Activated naive CD4-positive, alpha-beta T cell treated with anti-CD3 and anti-CD28 coated beads for 36 hours (primary cell): ENCODE results near the gene C1QTNF7. TPM values are rescaled to one million over a fixed set of nuclear protein-coding genes. Genes with fewer than 3 reads are reported as not detected.

ENCODE experiments used
- CTCF ChIA-PET: fragments of 350-600 bp; sonication (Branson Sonifier 250); formaldehyde crosslinking; loops from one replicate; lab custom pipeline; 2021; ENCODE audit warnings: antibody characterized with exemption; lab: Charles Lee
- DNase-seq: peaks from one replicate; pipeline ENCODE4 v3.0.0-alpha.2; 2020
- H3K27ac Mint-ChIP-seq: one replicate; pipeline ENCODE4 v1.8.0; 2021; ENCODE audit warnings: mild to moderate bottlenecking, mixed read lengths
- H3K27me3 Mint-ChIP-seq: one replicate; pipeline ENCODE4 v1.8.0; 2021; ENCODE audit warnings: low read depth, mixed read lengths
- H3K36me3 Mint-ChIP-seq: one replicate; pipeline ENCODE4 v1.8.0; 2021; ENCODE audit warnings: low read depth, mixed read lengths
- H3K4me1 Mint-ChIP-seq: one replicate; pipeline ENCODE4 v1.8.0; 2021; ENCODE audit warnings: low read depth, mixed read lengths
- H3K4me3 Mint-ChIP-seq: one replicate; pipeline ENCODE4 v1.8.0; 2021; ENCODE audit warnings: mild to moderate bottlenecking, moderate library complexity, mixed read lengths
- H3K9me3 Mint-ChIP-seq: one replicate; pipeline ENCODE4 v1.8.0; 2021; ENCODE audit warnings: mixed read lengths
- intact Hi-C: fragments of 100-400 bp; cut with micrococcal nuclease; formaldehyde crosslinking; loops from one replicate; pipeline ENCODE4 v1.15.1; 2023
- total RNA-seq, 2 experiments: library from RNA; stranded (reverse); gene quantifications; one replicate each; pipeline ENCODE4 v1.2.3, GENCODE V29; 2021

The C1QTNF7 gene
- total RNA-seq, 2 experiments from 2014 or later = not detected

GRCh38 chr4:15398001-15398400 is 29.8 kb upstream of the C1QTNF7 start:
- Mint-ChIP-seq H3K9me3 (no peaks in the 10 kb centered on the region), H3K27me3 (no peaks in the 10 kb centered on the region), H3K4me3 (no peak overlapping the region), H3K27ac (no peak overlapping the region), H3K4me1 (peaks cover 39% of the 10 kb centered on the region), H3K36me3 (no peaks in the 10 kb centered on the region)
- intact Hi-C loops = loop anchor here (5.0 kb wide), 1 partner anchor 36 kb away; no protein-coding TSS in a partner anchor
- CTCF ChIA-PET = interaction anchor here (0.6 to 8.6 kb wide), 8 partner anchors 8 to 1249 kb away, joined by 3 to 134 read pairs (median 7); no protein-coding TSS in a partner anchor
- no peak for DNase-seq

GRCh38 chr4:15398732-15399131 is 29.1 kb upstream of the C1QTNF7 start:
- intact Hi-C loops = loop anchor here (5.0 kb wide), 1 partner anchor 36 kb away; no protein-coding TSS in a partner anchor
- CTCF ChIA-PET = interaction anchor here (0.6 to 8.6 kb wide), 8 partner anchors 11 to 739 kb away, joined by 3 to 134 read pairs (median 4); no protein-coding TSS in a partner anchor

GRCh38 chr4:15400226-15400625 is 27.6 kb upstream of the C1QTNF7 start:
- Mint-ChIP-seq H3K4me1 (peaks cover 41% of the 10 kb centered on the region), H3K27me3 (no peaks in the 10 kb centered on the region), H3K27ac (no peak overlapping the region), H3K4me3 (no peak overlapping the region), H3K36me3 (no peaks in the 10 kb centered on the region), H3K9me3 (no peaks in the 10 kb centered on the region)
- intact Hi-C loops = loop anchor here (5.0 kb wide), 1 partner anchor 398 kb away; the partner anchor contains the start of gene CPEB2
- no peak for DNase-seq
- CTCF ChIA-PET = interaction anchor here (1.2 to 8.6 kb wide), 2 partner anchors 24 to 165 kb away, joined by 4 to 134 read pairs; no protein-coding TSS in a partner anchor

More at GRCh38 chr4:15398732-15399131, 29.1 kb upstream of the C1QTNF7 start:
- Mint-ChIP-seq H3K4me1 (peaks cover 41% of the 10 kb centered on the region), H3K27ac (no peak overlapping the region), H3K27me3 (no peaks in the 10 kb centered on the region), H3K36me3 (no peaks in the 10 kb centered on the region), H3K4me3 (no peak overlapping the region), H3K9me3 (no peaks in the 10 kb centered on the region)
- DNase-seq = no peak

- Mint-ChIP-seq H3K27ac (peak overlapping the region; percentile 87), H3K9me3 (no peaks in the 10 kb centered on the region), H3K4me3 (peak overlapping the region; percentile 65), H3K27me3 (no peaks in the 10 kb centered on the region), H3K36me3 (no peaks in the 10 kb centered on the region), H3K4me1 (peaks cover 41% of the 10 kb centered on the region)
- peak; percentile 63 for DNase-seq
- intact Hi-C loops = loop anchor here (1.0 to 5.0 kb wide), 8 partner anchors 9 to 545 kb away; partner anchors contain the start of genes CPEB2 and FBXL5
- CTCF ChIA-PET = interaction anchor here (0.6 to 8.6 kb wide), 8 partner anchors 23 to 596 kb away, joined by 3 to 134 read pairs (median 4); no protein-coding TSS in a partner anchor
Measured at GRCh38 chr4:15400981-15401671, 26.7 kb upstream of the C1QTNF7 start.

- H3K4me3 Mint-ChIP-seq = no peak overlapping the region
- H3K4me1 Mint-ChIP-seq = peaks cover 39% of the 10 kb centered on the region
- intact Hi-C loops = loop anchor here (5.0 kb wide), 1 partner anchor 400 kb away; the partner anchor contains the start of gene CPEB2
- CTCF ChIA-PET = interaction anchor here (1.4 to 8.6 kb wide), 3 partner anchors 22 to 167 kb away, joined by 4 to 134 read pairs (median 5); no protein-coding TSS in a partner anchor
- H3K27ac Mint-ChIP-seq = no peak overlapping the region
- H3K9me3 Mint-ChIP-seq = no peaks in the 10 kb centered on the region
- no peaks in the 10 kb centered on the region for H3K36me3 Mint-ChIP-seq
- H3K27me3 Mint-ChIP-seq = no peaks in the 10 kb centered on the region
- DNase-seq = no peak
Measured at GRCh38 chr4:15402146-15402545, 25.7 kb upstream of the C1QTNF7 start.

- intact Hi-C loops = loop anchor here (5.0 kb wide), 1 partner anchor 401 kb away; the partner anchor contains the start of gene CPEB2
- H3K4me1 Mint-ChIP-seq = peaks cover 39% of the 10 kb centered on the region
- DNase-seq = no peak
- no peaks in the 10 kb centered on the region for H3K27me3 Mint-ChIP-seq
- H3K4me3 Mint-ChIP-seq = no peak overlapping the region
- no peaks in the 10 kb centered on the region for H3K9me3 Mint-ChIP-seq
- CTCF ChIA-PET = no interaction called here
- no peak overlapping the region for H3K27ac Mint-ChIP-seq
- no peaks in the 10 kb centered on the region for H3K36me3 Mint-ChIP-seq
Measured at GRCh38 chr4:15402974-15403373, 24.9 kb upstream of the C1QTNF7 start.

- Mint-ChIP-seq H3K36me3 (no peaks in the 10 kb centered on the region), H3K4me1 (peaks cover 26% of the 10 kb centered on the region), H3K4me3 (no peak overlapping the region), H3K9me3 (no peaks in the 10 kb centered on the region), H3K27me3 (no peaks in the 10 kb centered on the region), H3K27ac (no peak overlapping the region)
- no peak for DNase-seq
- CTCF ChIA-PET = interaction anchor here (1.4 to 2.0 kb wide), 3 partner anchors 8 to 52 kb away, joined by 3 to 10 read pairs (median 6); no protein-coding TSS in a partner anchor
- intact Hi-C loops = no loop called here
Measured at GRCh38 chr4:15405018-15405417, 22.8 kb upstream of the C1QTNF7 start.

- H3K27me3 Mint-ChIP-seq = no peaks in the 10 kb centered on the region
- H3K9me3 Mint-ChIP-seq = no peaks in the 10 kb centered on the region
- DNase-seq = peak; percentile 52
- intact Hi-C loops = loop anchor here (1.0 to 5.0 kb wide), 4 partner anchors 9 to 817 kb away; partner anchors contain the start of gene TAPT1
- H3K4me3 Mint-ChIP-seq = peak overlapping the region; percentile 29
- CTCF ChIA-PET = interaction anchor here (1.0 to 3.6 kb wide), 2 partner anchors 15 to 47 kb away, joined by 4 to 20 read pairs; no protein-coding TSS in a partner anchor
- no peaks in the 10 kb centered on the region for H3K36me3 Mint-ChIP-seq
- H3K27ac Mint-ChIP-seq = peak overlapping the region; percentile 68
- peaks cover 40% of the 10 kb centered on the region for H3K4me1 Mint-ChIP-seq
Measured at GRCh38 chr4:15410750-15411149, 17.1 kb upstream of the C1QTNF7 start.

GRCh38 chr4:15412461-15412860 is 15.4 kb upstream of the C1QTNF7 start:
- H3K4me3 Mint-ChIP-seq = no peak overlapping the region
- intact Hi-C loops = loop anchor here (5.0 kb wide), 1 partner anchor 815 kb away; the partner anchor contains the start of gene TAPT1
- no peaks in the 10 kb centered on the region for H3K27me3 Mint-ChIP-seq
- H3K9me3 Mint-ChIP-seq = no peaks in the 10 kb centered on the region
- H3K27ac Mint-ChIP-seq = no peak overlapping the region
- CTCF ChIA-PET = interaction anchor here (2.1 kb wide), 1 partner anchor 16 kb away, joined by 5 read pairs; no protein-coding TSS in a partner anchor
- no peak for DNase-seq
- H3K4me1 Mint-ChIP-seq = peaks cover 40% of the 10 kb centered on the region
- H3K36me3 Mint-ChIP-seq = no peaks in the 10 kb centered on the region

- Mint-ChIP-seq H3K27me3 (no peaks in the 10 kb centered on the region), H3K27ac (no peak overlapping the region), H3K9me3 (no peaks in the 10 kb centered on the region), H3K36me3 (no peaks in the 10 kb centered on the region), H3K4me3 (no peak overlapping the region), H3K4me1 (peaks cover 40% of the 10 kb centered on the region)
- DNase-seq = no peak
- CTCF ChIA-PET = interaction anchor here (1.5 to 2.1 kb wide), 2 partner anchors 17 to 179 kb away, joined by 4 to 5 read pairs; no protein-coding TSS in a partner anchor
- intact Hi-C loops = loop anchor here (5.0 kb wide), 1 partner anchor 814 kb away; the partner anchor contains the start of gene TAPT1
Measured at GRCh38 chr4:15413010-15413622, 14.7 kb upstream of the C1QTNF7 start.

- intact Hi-C loops = loop anchor here (1.0 to 5.0 kb wide), 2 partner anchors 10 to 814 kb away; partner anchors contain the start of gene TAPT1
- no peak for DNase-seq
- H3K4me1 Mint-ChIP-seq = peaks cover 40% of the 10 kb centered on the region
- no peak overlapping the region for H3K27ac Mint-ChIP-seq
- H3K9me3 Mint-ChIP-seq = no peaks in the 10 kb centered on the region
- CTCF ChIA-PET = interaction anchor here (1.5 to 2.1 kb wide), 2 partner anchors 17 to 179 kb away, joined by 4 to 5 read pairs; no protein-coding TSS in a partner anchor
- H3K27me3 Mint-ChIP-seq = no peaks in the 10 kb centered on the region
- no peaks in the 10 kb centered on the region for H3K36me3 Mint-ChIP-seq
- no peak overlapping the region for H3K4me3 Mint-ChIP-seq
Measured at GRCh38 chr4:15413623-15414019, 14.2 kb upstream of the C1QTNF7 start.
